CD14-positive monocyte (primary cell): ENCODE results near the gene TRA2A. TPM values are rescaled to one million over a fixed set of nuclear protein-coding genes. Genes with fewer than 3 reads are reported as not detected.

Experiments
- DNase-seq, 3 donors: peaks; one replicate each; pipeline ENCODE4 v3.0.0-alpha.2; 2011 to 2022
- H2AFZ ChIP-seq: 2 replicates; pipeline ENCODE4 v1.6.0; 2012; ENCODE audit warnings: mild to moderate bottlenecking, low read depth, low read length, inconsistent platforms; ENCODE audit not compliant: insufficient read depth, poor library complexity, severe bottlenecking
- H3K27ac ChIP-seq, 2 donors: 1 replicate in 1 of 2; 2 replicates in 1 of 2; pipeline ENCODE4 v1.5.1; 2012 to 2013; ENCODE audit warnings: low read length in 2 of 2, control low read depth in 1 of 2, inconsistent platforms in 1 of 2, low read depth in 1 of 2, mild to moderate bottlenecking in 1 of 2
- H3K27me3 ChIP-seq, 2 donors: one replicate each; pipeline versions ENCODE4 v1.6.0 to v1.6.1; 2011 to 2013; ENCODE audit warnings: low read length in 2 of 2; ENCODE audit not compliant: control insufficient read depth in 2 of 2, insufficient read depth in 2 of 2
- H3K36me3 ChIP-seq, 2 donors: replicated peaks in 1 of 2; 1 replicate in 1 of 2; 2 replicates in 1 of 2; pipeline versions ENCODE4 v1.5.1 to v1.6.1; 2012 to 2013; ENCODE audit warnings: low read length in 2 of 2, control low read depth in 1 of 2, inconsistent platforms in 1 of 2, mild to moderate bottlenecking in 1 of 2; ENCODE audit not compliant: insufficient read depth in 2 of 2, control insufficient read depth in 1 of 2
- H3K4me1 ChIP-seq, 2 donors: 1 replicate in 1 of 2; 2 replicates in 1 of 2; pipeline versions ENCODE4 v1.5.1 to v1.6.1; 2012 to 2013; ENCODE audit warnings: low read length in 2 of 2, control low read depth in 1 of 2, inconsistent platforms in 1 of 2, mild to moderate bottlenecking in 1 of 2, moderate library complexity in 1 of 2; ENCODE audit not compliant: insufficient read depth in 2 of 2, control insufficient read depth in 1 of 2
- H3K4me2 ChIP-seq: replicated peaks from 2 replicates; pipeline ENCODE3; 2012; ENCODE audit warnings: low read length, moderate library complexity, mild to moderate bottlenecking; ENCODE audit not compliant: poor library complexity, severe bottlenecking; ENCODE audit errors: extremely low read depth
- H3K4me3 ChIP-seq, 3 experiments: fragments of 200-600 bp in 1 of 3; sonication (generic) in 1 of 3; replicated peaks in 1 of 3; 1 replicate in 2 of 3; 2 replicates in 1 of 3; pipeline ENCODE4 v1.5.1; 2011 to 2013; ENCODE audit warnings: low read length in 3 of 3, mild to moderate bottlenecking in 3 of 3, control low read depth in 2 of 3, low read depth in 2 of 3, inconsistent platforms in 1 of 3, moderate library complexity in 1 of 3
- H3K79me2 ChIP-seq: 2 replicates; pipeline ENCODE4 v1.6.0; 2012; ENCODE audit warnings: mild to moderate bottlenecking, control low read depth, inconsistent platforms, low read length, moderate library complexity; ENCODE audit not compliant: insufficient read depth
- H3K9ac ChIP-seq: 2 replicates; pipeline ENCODE4 v1.6.0; 2017; ENCODE audit warnings: low read length, mild to moderate bottlenecking; ENCODE audit not compliant: insufficient read depth, poor library complexity, severe bottlenecking
- H3K9me3 ChIP-seq, 2 donors: replicated peaks in 1 of 2; 1 replicate in 1 of 2; 2 replicates in 1 of 2; pipeline versions ENCODE4 v1.5.1 to v1.6.1; 2012 to 2013; ENCODE audit warnings: low read length in 2 of 2, control low read depth in 1 of 2; ENCODE audit not compliant: control insufficient read depth in 1 of 2, insufficient read depth in 1 of 2
- H4K20me1 ChIP-seq: 2 replicates; pipeline ENCODE4 v1.6.0; 2012; ENCODE audit warnings: mild to moderate bottlenecking, low read length, control low read depth, moderate library complexity; ENCODE audit not compliant: insufficient read depth
- H3K27ac Mint-ChIP-seq, 7 donors: one replicate each; pipeline ENCODE4 v1.8.0; 2020; ENCODE audit warnings: mild to moderate bottlenecking in 7 of 7, mixed read lengths in 7 of 7, moderate library complexity in 6 of 7, inconsistent platforms in 2 of 7
- H3K27me3 Mint-ChIP-seq, 3 donors: one replicate each; pipeline ENCODE4 v1.8.0; 2021 to 2022; ENCODE audit warnings: low read depth in 3 of 3, mild to moderate bottlenecking in 3 of 3, mixed read lengths in 3 of 3, moderate library complexity in 3 of 3, inconsistent platforms in 1 of 3
- H3K36me3 Mint-ChIP-seq, 2 donors: one replicate each; pipeline ENCODE4 v1.8.0; 2020; ENCODE audit warnings: mixed read lengths in 2 of 2, inconsistent platforms in 1 of 2, mild to moderate bottlenecking in 1 of 2
- H3K4me1 Mint-ChIP-seq: one replicate; pipeline ENCODE4 v1.8.0; 2020; ENCODE audit warnings: mild to moderate bottlenecking, mixed read lengths
- H3K4me3 Mint-ChIP-seq, 2 donors: one replicate each; pipeline ENCODE4 v1.8.0; 2020; ENCODE audit warnings: mild to moderate bottlenecking in 2 of 2, mixed read lengths in 2 of 2, moderate library complexity in 1 of 2
- H3K9me3 Mint-ChIP-seq, 7 donors: one replicate each; pipeline ENCODE4 v1.8.0; 2020 to 2022; ENCODE audit warnings: mixed read lengths in 7 of 7, mild to moderate bottlenecking in 6 of 7, moderate library complexity in 6 of 7, inconsistent platforms in 2 of 7
- CTCF ChIP-seq: fragments of 200-600 bp; IDR thresholded peaks from one replicate; pipeline ENCODE4 v1.8.0; 2022; ENCODE audit warnings: antibody characterized with exemption, mild to moderate bottlenecking
- WGBS: methylation state at CpG from one replicate; pipeline ENCODE4 v1.1.5; 2013; ENCODE audit warnings: missing lambda C conversion rate; ENCODE audit not compliant: insufficient coverage; 5-methylcytosine and 5-hydroxymethylcytosine counted together
- intact Hi-C, 2 donors: fragments of 100-400 bp; cut with micrococcal nuclease; formaldehyde crosslinking; loops; one replicate each; pipeline versions ENCODE4 v1.15.0 to v1.15.1; 2023
- polyA plus RNA-seq, 3 donors: library from polyadenylated mRNA; depleted of rRNA in 1 of 3; unstranded in 2 of 3; stranded (reverse) in 1 of 3; fragments of 300-500 nt in 2 of 3; fragments of >200 nt in 1 of 3; fragmentation: Illumina TruSeq in 2 of 3; gene quantifications; 1 replicate in 2 of 3; 2 replicates in 1 of 3; pipeline ENCODE4 v1.2.3, GENCODE V29; 2012 to 2021

Gene TRA2A
- polyA plus RNA-seq, 3 donors = 31.2 to 92.8 (median 46.6) TPM

GRCh38 chr7:23472046-23472445 is 59.7 kb downstream of the TRA2A start:
- H3K36me3 ChIP-seq = no peaks in the 10 kb centered on the region
- DNase-seq = no peak

More at GRCh38 chr7:23472046-23472445, 59.7 kb downstream of the TRA2A start:
- no peak overlapping the region for H3K27ac ChIP-seq
- H3K27ac Mint-ChIP-seq = no peak overlapping the region
- peaks cover 0 to 20% of the 10 kb centered on the region in 2 donors for H3K9me3 ChIP-seq
- H4K20me1 ChIP-seq = no peaks in the 10 kb centered on the region
- H3K36me3 Mint-ChIP-seq = peaks cover 4 to 23% of the 10 kb centered on the region in 2 donors
- no peak overlapping the region for H2AFZ ChIP-seq
- intact Hi-C loops = loop anchor here in 1 of 2 donors (5.0 to 10.0 kb wide), 2 partner anchors 63 to 290 kb away; partner anchors contain the start of genes NUP42 and TRA2A
- peaks cover 53 to 65% of the 10 kb centered on the region in 2 donors for H3K4me1 ChIP-seq
- H3K4me3 ChIP-seq = no peak overlapping the region
- TF ChIP-seq CTCF = no peak
- H3K9ac ChIP-seq = no peak overlapping the region
- peaks cover 0 to 40% (median 30%) of the 10 kb centered on the region in 7 donors for H3K9me3 Mint-ChIP-seq
- H3K4me1 Mint-ChIP-seq = peaks cover 52% of the 10 kb centered on the region
- H3K27me3 Mint-ChIP-seq = peaks cover 79 to 92% (median 85%) of the 10 kb centered on the region in 3 donors
- no CpG with 5 or more reads among the region's 6 CpGs for WGBS
- H3K79me2 ChIP-seq = no peaks in the 10 kb centered on the region
- H3K4me3 Mint-ChIP-seq = peak overlapping the region in 1 of 2 donors; percentile 77
- H3K27me3 ChIP-seq = peaks cover 79 to 93% of the 10 kb centered on the region in 2 donors
- no peak overlapping the region for H3K4me2 ChIP-seq
